Stimulated activated CD8-positive, alpha-beta memory T cell treated with anti-CD3 and anti-CD28 coated beads, Interleukin-12 subunit alpha, Interleukin-12 subunit beta, amount 100 ng/mL, for 4 hours (primary cell): ENCODE data around the gene DNM1L.
"Not testable (repeated sequence)": the region's sequence is repeated elsewhere in the genome, so short reads cannot be mapped to it uniquely, and the experiment has no call there.

Source experiments
- DNase-seq: peaks from one replicate; pipeline ENCODE4 v3.0.0-alpha.2; 2020; ENCODE audit warnings: low read depth

The DNM1L gene

DNA sequence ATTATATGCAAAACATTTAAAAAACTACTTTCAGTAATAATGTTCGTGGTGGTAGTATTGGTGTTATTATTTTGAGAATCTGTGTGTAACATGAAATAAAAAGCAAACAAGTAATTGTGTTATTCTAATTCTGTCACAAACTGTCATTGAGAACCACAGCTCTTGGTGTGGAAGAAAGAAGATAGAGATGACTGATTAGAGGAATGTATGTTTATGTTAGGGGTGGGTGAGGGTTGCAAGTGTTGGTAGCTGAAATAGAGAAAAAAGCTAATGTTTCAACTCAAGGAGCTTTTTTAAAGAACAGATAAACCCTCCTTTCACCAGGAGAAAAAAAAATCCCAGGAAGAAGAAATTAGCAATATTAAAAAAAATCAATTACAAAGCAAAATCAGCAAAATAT, 18.3 kb downstream of the DNM1L start:
- DNase-seq, result no peak

DNA sequence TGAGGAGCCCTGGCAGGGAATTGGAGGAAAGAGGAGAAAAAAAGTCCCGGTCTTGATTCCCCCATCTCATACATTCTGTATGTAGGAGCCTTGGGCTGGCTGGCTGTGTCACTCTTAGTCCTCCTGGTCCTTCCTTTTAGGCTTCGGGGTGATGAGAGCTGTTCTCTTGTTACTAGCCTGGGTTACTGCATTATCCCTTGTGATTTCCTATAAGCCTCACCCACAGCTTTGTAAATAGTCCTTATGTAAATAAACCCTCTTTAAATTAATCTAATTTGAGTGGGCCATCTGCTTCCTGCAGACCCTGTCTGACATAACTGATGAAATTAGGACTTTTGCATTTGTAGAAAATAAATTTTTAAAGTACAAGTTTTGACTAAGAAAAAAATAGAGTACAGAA, 19.2 kb downstream of the DNM1L start:
- no peak for DNase-seq

DNA sequence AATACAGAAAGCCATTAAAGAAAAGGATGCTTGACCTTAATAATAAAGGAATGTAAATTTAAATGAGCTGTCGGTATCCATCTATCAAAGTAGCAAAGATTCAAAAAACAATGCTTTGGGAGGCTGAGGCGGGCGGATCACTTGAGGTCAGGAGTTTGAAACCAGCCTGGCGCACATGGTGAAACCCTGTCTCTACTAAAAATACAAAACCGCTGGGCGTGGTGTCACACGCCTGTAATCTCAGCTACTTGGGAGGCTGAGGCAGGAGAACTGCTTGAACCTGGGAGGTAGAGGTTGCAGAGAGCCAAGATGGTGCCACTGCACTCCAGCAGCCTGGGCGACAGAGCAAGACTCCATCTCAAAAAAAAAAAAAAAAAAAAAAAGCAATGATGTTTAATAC, 20.3 kb downstream of the DNM1L start:
- DNase-seq, result not testable (repeated sequence)

DNA sequence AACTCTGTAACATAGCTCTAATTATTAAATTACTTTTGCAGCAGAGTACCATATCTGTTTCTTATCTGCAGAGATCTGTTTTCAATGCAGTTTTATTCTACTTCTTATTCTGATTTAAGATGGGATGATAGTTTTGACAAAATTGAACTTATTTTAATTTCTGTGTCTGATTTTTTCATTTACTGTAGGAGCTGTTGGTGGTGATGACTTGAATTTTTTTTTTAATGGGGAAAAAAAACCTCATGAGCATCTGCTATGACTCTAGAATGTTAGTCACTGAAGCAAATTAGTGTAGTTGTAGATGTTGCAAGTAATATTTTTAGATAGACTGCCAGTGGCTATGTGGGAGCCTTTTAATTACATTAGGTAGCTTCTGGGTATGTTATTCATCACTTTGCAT, 23.4 kb downstream of the DNM1L start:
- no peak for DNase-seq

GRCh38 chr12:32702946-32703345, 23.8 kb downstream of the DNM1L start:
- no peak for DNase-seq

DNA sequence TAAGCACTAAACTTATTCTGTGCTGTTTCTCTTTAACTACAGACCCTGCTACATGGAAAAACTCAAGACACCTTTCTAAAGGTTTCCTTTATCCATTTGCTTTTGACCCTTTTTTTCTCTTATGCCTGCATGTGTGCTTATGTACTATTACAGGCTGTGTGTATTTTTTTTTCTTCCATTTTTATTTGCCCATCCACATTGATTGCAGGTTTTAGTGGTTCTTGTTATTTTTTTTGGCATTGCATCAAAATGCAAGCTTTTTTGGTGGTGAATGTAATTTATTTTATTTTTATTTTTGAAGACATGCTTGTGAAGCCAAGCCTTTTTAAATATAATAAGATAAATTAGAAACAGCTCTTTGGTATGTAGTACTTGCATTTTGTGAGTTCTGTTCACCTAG, 26.7 kb downstream of the DNM1L start:
- DNase-seq, result no peak

GRCh38 chr12:32706335-32707024, 27.4 kb downstream of the DNM1L start:
- DNase-seq, result no peak

DNA sequence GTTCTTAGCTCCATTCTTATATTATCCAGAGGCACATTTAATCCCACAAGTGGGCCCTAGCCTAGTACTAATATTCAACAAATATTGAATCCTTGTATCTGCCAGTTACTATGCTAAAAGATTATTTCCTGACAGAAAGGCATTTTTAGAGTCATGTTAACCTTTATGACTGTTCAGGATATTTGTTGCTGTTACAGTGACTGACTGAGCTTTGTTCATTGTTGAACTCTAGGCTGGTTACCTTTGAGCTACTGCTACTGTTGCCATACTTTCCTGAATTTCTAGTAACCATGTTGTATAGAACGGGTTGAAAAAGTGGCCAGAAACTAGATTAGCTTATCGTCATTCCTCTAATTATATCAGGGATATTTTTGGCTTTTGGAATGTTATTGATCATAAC, 29.8 kb downstream of the DNM1L start:
- no peak for DNase-seq

GRCh38 chr12:32714772-32715171, 35.7 kb downstream of the DNM1L start:
- no peak for DNase-seq

- DNase-seq, result no peak
Measured at GRCh38 chr12:32718926-32719325, 39.8 kb downstream of the DNM1L start.

- DNase-seq, result not testable (repeated sequence)
Measured at GRCh38 chr12:32725308-32725707, 46.2 kb downstream of the DNM1L start.

GRCh38 chr12:32726286-32726685, 47.2 kb downstream of the DNM1L start:
- no peak for DNase-seq

DNA sequence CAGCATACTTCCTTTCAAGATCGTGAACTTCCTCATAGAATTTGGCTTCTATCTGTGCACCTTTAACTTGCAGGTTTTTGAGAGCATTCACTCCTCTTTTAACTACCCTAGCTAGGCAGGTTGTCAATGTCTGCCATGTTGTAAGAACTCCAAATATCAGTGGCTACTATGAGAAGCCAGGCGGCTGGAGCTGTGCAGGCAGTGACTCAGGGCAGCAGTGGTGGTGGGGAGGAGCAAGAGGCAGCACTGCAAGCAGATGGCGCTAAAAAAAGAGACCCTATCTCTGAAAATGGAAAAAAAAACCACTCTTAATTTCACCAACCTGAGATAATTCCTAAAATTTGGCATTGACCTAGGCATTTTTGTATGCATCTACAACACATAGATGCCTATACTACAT, 48.1 kb downstream of the DNM1L start:
- DNase-seq, result no peak

GRCh38 chr12:32734952-32735351, 55.9 kb downstream of the DNM1L start:
- DNase-seq, result no peak

GRCh38 chr12:32736445-32736844, 57.3 kb downstream of the DNM1L start:
- DNase-seq, result no peak

- no peak for DNase-seq
Measured at GRCh38 chr12:32737715-32738114, 58.6 kb downstream of the DNM1L start.

DNA sequence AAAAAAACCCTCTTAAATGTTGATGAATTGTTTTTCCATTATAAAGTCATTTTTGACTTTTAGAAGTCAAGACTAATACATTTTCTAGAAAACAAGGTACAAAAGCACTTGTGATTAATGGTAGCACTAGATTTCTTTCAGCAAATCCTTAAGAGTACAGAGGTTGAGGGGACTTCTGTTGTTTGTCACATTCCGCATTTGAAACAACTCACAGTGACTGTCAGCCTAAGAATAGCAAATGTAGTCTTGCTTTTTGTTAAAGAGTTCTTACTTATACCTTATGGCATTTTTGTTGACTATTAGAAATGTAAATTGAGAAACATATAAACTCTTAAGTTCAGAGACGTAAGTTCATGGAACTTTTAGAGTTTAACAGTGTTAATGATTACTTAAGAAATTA, 60.2 kb downstream of the DNM1L start:
- DNase-seq, result no peak

GRCh38 chr12:32742133-32742532, 63.0 kb downstream of the DNM1L start:
- DNase-seq, result no peak

- no peak for DNase-seq
Measured at GRCh38 chr12:32743264-32743663, 64.2 kb downstream of the DNM1L start.

- no peak for DNase-seq
Measured at GRCh38 chr12:32753605-32754004, 74.5 kb downstream of the DNM1L start.

DNA sequence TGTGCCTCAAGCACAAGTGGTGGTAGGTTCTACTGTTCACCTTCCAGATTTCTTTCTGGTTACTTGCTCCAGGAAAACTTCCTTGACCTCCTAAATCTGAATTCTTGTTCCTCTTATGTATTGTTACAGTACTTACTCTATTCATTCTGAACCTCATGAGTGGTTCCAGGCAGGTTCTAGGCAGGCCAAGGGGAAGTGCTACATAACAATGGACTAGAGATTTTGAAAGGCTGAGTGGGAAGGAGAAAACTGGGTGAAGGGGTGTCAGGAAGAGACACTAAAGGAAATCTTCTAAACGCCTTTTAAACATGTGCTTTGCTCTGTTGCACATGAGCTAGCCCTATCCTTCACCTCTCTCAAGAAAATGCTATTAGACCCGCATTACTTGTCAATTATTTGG, 75.0 kb downstream of the DNM1L start:
- no peak for DNase-seq

- peak; percentile 45 for DNase-seq
Measured at GRCh38 chr12:32755051-32755653, 76.1 kb downstream of the DNM1L start.

GRCh38 chr12:32755654-32756475, 76.8 kb downstream of the DNM1L start, which contains the start of gene YARS2:
YARS2 (minus strand) TSS chr12:32755897; CDS start chr12:32755874, 23 bp downstream.
- DNase-seq, result peak; percentile 75
